LNCAP (cell line): ENCODE measurements around the gene ASH1L.

ENCODE experiments used
- TF ChIP-seq, protein P1 (sequence below): fragments of 450-650 bp; IDR thresholded peaks from 2 replicates; pipeline ENCODE4 v1.5.1; 2017; ENCODE audit warnings: mild to moderate bottlenecking

Gene ASH1L

DNA sequence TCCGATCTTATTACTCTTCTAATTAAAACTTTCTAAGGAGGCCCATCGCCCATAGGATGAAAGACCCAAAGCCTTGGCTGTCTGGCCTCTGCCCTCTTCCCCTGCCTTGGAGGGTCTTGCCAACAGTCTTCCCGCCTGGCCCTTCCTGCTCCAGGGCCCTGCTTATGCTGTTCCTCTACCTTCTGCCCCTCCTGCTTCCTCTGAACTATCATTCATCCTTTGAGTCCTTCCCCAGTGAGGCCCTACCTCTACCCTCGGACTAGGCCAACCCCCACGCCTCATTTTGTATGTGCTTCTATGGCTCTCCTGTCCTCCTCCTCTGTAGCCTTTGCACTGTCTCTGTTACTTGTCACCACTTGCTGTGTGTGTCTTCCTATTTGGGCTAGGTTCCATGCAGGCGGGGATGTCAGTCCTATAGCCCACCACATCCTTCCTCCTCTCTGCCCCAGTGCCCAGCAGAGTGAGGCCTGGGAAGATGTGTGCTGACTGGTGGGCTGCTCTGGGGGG is 236.5 kb downstream of the ASH1L start:
- TF ChIP-seq, protein P1, sequence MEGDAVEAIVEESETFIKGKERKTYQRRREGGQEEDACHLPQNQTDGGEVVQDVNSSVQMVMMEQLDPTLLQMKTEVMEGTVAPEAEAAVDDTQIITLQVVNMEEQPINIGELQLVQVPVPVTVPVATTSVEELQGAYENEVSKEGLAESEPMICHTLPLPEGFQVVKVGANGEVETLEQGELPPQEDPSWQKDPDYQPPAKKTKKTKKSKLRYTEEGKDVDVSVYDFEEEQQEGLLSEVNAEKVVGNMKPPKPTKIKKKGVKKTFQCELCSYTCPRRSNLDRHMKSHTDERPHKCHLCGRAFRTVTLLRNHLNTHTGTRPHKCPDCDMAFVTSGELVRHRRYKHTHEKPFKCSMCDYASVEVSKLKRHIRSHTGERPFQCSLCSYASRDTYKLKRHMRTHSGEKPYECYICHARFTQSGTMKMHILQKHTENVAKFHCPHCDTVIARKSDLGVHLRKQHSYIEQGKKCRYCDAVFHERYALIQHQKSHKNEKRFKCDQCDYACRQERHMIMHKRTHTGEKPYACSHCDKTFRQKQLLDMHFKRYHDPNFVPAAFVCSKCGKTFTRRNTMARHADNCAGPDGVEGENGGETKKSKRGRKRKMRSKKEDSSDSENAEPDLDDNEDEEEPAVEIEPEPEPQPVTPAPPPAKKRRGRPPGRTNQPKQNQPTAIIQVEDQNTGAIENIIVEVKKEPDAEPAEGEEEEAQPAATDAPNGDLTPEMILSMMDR: no peak

DNA sequence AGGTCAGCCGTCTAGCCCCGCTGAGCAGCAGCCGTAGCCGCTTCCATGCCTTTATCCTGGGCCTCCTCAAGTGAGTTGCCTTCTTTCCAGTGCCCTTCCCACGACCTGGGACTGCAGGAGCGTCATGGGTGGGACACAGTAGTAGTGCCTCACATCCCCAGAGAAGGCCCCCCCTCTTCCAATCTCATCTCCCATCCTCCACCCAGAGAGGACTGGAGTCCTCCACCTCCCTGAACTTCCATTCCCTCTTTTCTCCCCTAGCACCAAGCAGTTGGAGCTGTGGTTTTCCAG is 237.1 kb downstream of the ASH1L start:
- TF ChIP-seq, protein P1: no peak

DNA sequence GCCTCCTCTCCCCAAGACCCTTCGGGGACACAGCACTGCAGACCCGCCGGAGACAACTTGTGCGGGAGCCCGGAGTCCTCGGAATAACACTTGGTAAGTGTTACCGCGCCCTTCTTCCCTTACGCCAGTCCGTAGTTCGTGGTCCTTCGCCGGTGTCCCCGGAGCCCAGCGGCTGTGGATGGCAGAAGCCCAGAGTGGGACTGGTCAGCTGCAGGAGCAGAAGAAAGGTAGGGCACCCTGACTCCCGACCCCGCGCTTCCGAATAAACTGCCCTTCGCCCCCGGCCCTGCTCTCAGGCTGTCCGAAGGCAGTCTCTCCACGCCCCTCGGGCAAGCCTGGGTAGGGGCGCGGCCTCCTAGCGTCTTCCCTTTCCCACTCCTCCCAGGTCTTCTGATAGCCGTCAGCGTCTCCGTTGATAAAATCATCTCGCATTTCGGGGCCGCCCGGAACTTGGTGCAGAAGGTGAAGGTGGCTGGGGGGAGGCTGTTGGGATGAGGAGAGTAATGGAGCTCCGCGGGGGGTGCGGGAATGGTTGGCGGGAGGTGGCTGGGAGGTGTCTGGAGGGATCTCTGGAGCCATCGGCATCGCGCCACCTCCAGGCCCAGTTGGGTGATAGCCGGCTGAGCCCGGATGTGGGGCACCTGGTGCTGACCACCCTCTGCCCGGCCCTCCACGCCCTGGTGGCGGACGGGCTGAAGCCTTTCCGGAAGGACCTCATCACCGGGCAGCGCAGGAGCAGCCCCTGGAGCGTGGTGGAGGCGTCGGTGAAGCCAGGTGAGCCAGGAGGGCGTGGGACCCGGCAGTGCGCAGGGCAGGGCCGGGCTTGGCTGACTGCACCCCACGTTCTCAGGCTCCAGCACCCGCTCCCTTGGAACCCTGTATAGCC is 237.6 kb downstream of the ASH1L start:
- TF ChIP-seq, protein P1: peak; percentile 66

DNA sequence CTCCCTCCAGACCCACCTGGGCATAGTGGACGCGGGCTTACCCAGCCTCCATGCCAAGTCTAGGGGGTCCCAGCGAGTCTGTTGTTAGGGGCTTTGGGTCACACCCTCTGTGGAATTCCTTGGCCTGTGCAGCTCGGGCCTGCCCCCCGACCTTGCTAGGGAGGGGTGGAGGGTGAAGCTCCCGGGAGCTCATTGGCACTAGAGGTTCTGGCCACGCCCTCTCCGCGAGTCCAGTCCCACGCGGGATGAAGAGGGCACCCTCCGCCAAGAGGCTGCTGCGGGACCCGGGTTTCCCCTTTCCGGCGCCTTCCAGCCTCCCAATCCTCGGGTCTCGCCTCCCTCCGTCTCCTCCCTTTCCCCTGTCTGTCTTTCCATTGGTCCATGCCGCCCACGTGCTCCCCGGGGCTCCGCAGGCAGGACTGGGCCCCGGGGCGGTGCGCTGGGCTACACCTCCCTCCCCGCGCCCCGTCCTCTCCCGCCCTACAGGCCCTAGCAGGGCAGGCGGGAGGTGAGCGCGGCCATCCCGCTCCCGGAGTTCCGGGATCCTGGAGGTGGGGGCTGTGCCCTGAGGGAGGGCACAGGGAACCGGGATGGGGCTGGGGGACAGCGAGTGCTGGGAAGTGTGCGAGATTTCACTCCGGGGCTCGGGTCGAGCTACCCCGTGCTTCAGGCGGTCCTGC is 238.4 kb downstream of the ASH1L start:
- TF ChIP-seq, protein P1: no peak

DNA sequence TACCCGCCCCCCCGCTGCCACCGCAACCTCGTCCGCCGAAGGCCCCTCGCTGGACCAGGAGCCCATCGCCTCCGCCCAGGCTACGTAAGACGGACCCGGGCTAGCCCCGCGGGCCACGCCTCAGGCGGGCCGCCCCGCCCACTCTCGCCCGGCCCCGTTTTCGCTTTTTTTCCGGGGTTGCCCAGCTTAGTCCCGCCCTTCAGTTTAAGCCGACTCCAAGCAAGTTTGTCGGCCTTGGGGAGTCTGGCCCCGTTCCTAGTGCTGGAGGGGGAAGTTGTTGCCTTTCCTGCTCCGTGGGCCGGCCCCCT is 238.9 kb downstream of the ASH1L start:
- TF ChIP-seq, protein P1: no peak

DNA sequence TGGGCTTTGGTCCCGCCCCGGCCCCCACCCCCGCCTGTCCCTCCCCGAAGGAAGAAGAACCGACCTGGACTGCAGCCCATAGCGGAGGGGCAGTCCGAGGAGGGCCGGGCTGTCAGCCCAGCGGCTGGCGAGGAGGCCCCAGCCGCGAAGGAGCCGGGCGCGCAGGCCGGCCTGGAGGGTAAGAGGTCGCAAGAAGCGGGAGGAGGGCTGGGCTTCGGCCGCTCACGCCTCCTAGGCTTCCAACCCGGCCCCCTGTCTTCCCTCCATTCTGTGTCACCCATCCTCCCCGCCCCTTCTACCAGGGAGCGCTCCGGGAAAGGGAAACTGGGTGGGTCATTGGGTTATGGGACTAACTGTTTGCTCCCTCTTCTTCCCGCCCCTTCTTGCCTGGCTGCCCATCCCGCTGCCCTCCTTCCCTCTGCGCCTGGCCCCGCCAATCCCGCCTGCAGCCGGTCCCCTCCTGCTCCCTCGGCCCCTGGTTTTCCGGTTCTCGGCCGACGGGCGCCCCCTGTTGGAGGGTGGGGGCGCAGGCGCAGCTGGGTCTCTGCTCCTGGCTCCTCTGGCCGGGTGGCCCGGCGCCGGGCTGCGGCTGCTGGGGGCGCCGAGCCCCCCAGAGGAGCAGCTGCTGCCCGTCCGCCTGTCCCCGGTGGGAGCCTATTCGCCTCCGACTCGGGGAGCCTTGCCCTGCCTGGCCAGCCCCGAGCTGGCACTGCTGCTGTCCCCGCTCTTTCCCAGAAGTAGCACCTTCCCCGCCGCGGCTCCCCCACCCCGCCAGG is 239.5 kb downstream of the ASH1L start:
- TF ChIP-seq, protein P1: peak; percentile 99

DNA sequence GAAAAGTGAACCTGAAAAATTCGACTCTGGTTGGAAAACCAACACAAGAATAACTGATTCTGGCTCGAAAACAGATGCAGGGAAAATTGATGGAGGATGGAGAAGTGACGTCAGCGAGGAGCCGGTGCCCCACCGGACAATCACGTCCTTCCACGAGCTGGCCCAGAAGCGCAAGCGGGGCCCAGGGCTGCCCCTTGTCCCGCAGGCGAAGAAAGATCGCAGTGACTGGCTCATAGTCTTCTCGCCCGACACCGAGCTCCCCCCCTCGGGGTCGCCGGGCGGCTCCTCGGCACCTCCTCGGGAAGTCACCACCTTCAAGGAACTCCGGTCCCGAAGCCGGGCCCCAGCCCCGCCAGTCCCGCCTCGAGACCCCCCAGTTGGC is 240.0 kb downstream of the ASH1L start:
- TF ChIP-seq, protein P1: no peak
